Body of pancreas (tissue), 4 donors: ENCODE measurements around the gene ZNF135.

Experiments used
- POLR2A ChIP-seq, 3 donors: fragments of 450-650 bp; IDR thresholded peaks; one replicate each; pipeline ENCODE4 v1.6.1; 2016; ENCODE audit warnings: antibody characterized with exemption in 3 of 3, mild to moderate bottlenecking in 2 of 3
- TF ChIP-seq, protein P1 (sequence below), 7 experiments: fragments of 450-650 bp in 4 of 7; fragments of 200-600 bp in 3 of 7; sonication (generic) in 3 of 7; IDR thresholded peaks; one replicate each; pipeline ENCODE4 v1.5.1; 2016 to 2019; ENCODE audit warnings: antibody characterized with exemption in 7 of 7

DNA sequence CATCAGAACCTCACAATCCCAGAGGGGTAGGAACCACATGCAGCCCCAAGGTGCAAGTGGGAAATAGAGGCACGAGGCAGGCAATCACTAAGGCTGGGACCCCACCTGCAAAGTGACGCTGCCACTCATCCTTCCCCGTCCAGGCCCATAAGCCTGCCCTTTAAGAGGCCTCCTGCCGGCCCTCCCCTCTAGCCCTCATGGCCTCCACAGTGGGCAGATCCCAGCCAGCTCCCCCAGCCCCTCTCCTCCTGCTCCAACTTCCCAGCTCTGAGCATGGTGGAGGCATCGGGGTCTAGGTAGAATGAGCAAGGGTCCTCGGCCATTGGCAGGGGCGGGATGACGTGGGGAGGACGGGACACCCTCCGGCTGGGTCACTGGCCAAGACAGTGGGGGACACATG, 36.2 kb downstream of the ZNF135 start:
- TF ChIP-seq, protein P1, sequence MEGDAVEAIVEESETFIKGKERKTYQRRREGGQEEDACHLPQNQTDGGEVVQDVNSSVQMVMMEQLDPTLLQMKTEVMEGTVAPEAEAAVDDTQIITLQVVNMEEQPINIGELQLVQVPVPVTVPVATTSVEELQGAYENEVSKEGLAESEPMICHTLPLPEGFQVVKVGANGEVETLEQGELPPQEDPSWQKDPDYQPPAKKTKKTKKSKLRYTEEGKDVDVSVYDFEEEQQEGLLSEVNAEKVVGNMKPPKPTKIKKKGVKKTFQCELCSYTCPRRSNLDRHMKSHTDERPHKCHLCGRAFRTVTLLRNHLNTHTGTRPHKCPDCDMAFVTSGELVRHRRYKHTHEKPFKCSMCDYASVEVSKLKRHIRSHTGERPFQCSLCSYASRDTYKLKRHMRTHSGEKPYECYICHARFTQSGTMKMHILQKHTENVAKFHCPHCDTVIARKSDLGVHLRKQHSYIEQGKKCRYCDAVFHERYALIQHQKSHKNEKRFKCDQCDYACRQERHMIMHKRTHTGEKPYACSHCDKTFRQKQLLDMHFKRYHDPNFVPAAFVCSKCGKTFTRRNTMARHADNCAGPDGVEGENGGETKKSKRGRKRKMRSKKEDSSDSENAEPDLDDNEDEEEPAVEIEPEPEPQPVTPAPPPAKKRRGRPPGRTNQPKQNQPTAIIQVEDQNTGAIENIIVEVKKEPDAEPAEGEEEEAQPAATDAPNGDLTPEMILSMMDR (IDR thresholded peaks at IDR 0.05), result no peak
- no peak for TF ChIP-seq POLR2A (IDR thresholded peaks at IDR 0.05)
